ENCODE measurements around the gene TSGA10IP.

TSGA10IP gene

DNA sequence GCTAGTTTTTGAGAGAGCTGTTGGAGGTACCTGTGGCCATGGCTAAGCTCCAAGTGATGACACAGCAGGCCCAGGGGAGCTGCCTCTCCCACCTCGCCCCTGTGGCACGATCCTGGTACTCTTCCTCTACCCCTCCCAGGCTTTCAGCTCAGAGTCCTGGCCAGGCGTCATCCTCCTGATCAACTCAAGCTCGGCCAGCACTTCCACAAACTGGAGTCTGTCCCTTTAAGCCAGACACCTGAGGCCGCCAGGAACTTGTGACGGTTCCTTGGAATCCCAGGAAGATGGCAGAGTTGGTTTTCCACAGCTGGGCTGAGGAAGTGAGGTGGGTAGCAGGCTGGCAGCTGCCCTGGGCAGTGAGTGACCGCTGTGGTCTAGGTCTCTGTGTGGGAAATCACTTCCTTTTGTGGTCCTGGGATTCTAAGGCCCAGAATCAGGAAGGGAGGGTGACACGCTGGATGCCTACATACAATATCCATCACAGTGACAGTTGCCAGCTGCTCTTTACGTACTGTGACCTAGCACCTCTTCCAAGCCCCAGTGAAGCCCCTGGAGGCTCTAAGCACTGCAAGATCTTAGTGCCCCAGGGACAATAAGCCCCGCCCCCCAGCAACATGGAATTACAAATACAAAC, 63.3 kb downstream of the TSGA10IP start:
- DNase-seq = no peak
